GM23248 (cell line): ENCODE data around the gene LMO2. TPM values are rescaled to one million over a fixed set of nuclear protein-coding genes. Genes with fewer than 3 reads are reported as not detected.
"Not testable (repeated sequence)": the region's sequence is repeated elsewhere in the genome, so short reads cannot be mapped to it uniquely, and the experiment has no call there.

ENCODE experiments used
- DNase-seq: peaks from one replicate; pipeline ENCODE4 v3.0.0-alpha.2; 2015
- H2AFZ ChIP-seq: fragments of 200-600 bp; sonication (generic); 2 replicates; pipeline ENCODE4 v1.6.1; 2016; ENCODE audit warnings: antibody characterized with exemption
- H3F3A ChIP-seq: fragments of 200-600 bp; sonication (generic); 2 replicates; pipeline ENCODE4 v1.6.1; 2016; ENCODE audit warnings: mild to moderate bottlenecking, antibody characterized with exemption, mixed run types; ENCODE audit not compliant: insufficient read depth
- H3K27ac ChIP-seq: fragments of 200-600 bp; sonication (generic); 2 replicates; pipeline ENCODE4 v1.5.1; 2016; ENCODE audit warnings: mild to moderate bottlenecking
- H3K27me3 ChIP-seq: fragments of 200-600 bp; sonication (generic); replicated peaks from 2 replicates; pipeline ENCODE4 v1.6.1; 2016; ENCODE audit warnings: mild to moderate bottlenecking; ENCODE audit not compliant: insufficient read depth
- H3K36me3 ChIP-seq: fragments of 200-600 bp; sonication (generic); 2 replicates; pipeline ENCODE4 v1.6.1; 2016; ENCODE audit warnings: low read depth, mild to moderate bottlenecking
- H3K4me1 ChIP-seq: fragments of 200-600 bp; sonication (generic); 2 replicates; pipeline ENCODE4 v1.6.1; 2016; ENCODE audit warnings: mild to moderate bottlenecking; ENCODE audit not compliant: insufficient read depth
- H3K4me2 ChIP-seq: fragments of 200-600 bp; sonication (generic); one replicate; pipeline ENCODE4 v1.6.1; 2016; ENCODE audit warnings: mild to moderate bottlenecking; ENCODE audit not compliant: unreplicated experiment
- H3K4me3 ChIP-seq: fragments of 200-600 bp; sonication (generic); 2 replicates; pipeline ENCODE4 v1.5.1; 2016; ENCODE audit warnings: mild to moderate bottlenecking
- H3K79me2 ChIP-seq: fragments of 200-600 bp; sonication (generic); 2 replicates; pipeline ENCODE4 v1.6.1; 2016; ENCODE audit warnings: mild to moderate bottlenecking; ENCODE audit not compliant: insufficient read depth
- H3K9ac ChIP-seq: fragments of 200-600 bp; sonication (generic); 2 replicates; pipeline ENCODE4 v1.6.1; 2016; ENCODE audit warnings: mild to moderate bottlenecking
- H3K9me2 ChIP-seq: fragments of 200-600 bp; sonication (generic); 2 replicates; pipeline ENCODE4 v1.6.1; 2016; ENCODE audit warnings: mixed run types, mild to moderate bottlenecking, moderate library complexity; ENCODE audit not compliant: insufficient read depth
- H3K9me3 ChIP-seq: fragments of 200-600 bp; sonication (generic); one replicate; pipeline ENCODE4 v1.6.1; 2017; ENCODE audit warnings: low read depth
- H4K20me1 ChIP-seq: fragments of 200-600 bp; sonication (generic); 2 replicates; pipeline ENCODE4 v1.6.0; 2016; ENCODE audit not compliant: insufficient read depth
- EZH2 ChIP-seq: fragments of 200-600 bp; sonication (generic); IDR thresholded peaks from 2 replicates; pipeline ENCODE4 v1.6.1; 2018; ENCODE audit warnings: antibody characterized with exemption, mild to moderate bottlenecking; ENCODE audit not compliant: insufficient read depth, poor library complexity, severe bottlenecking
- EZH2phosphoT487 ChIP-seq: fragments of 200-600 bp; sonication (generic); IDR thresholded peaks from 2 replicates; pipeline ENCODE4 v1.6.1; 2018; ENCODE audit warnings: antibody characterized with exemption, moderate library complexity, mild to moderate bottlenecking, low read depth; ENCODE audit not compliant: insufficient read depth
- WGBS, 2 experiments: methylation state at CpG; one replicate each; pipeline ENCODE4 v1.1.6; 2015 to 2017; ENCODE audit warnings: low lambda C conversion rate in 2 of 2, low coverage in 1 of 2; ENCODE audit errors: missing lambda C conversion rate in 2 of 2; 5-methylcytosine and 5-hydroxymethylcytosine counted together
- in situ Hi-C: fragments of 300-500 bp; cut with MboI; formaldehyde crosslinking; loops from 2 replicates; pipeline ENCODE4 v1.15.0; 2020
- polyA plus RNA-seq: library from polyadenylated mRNA; unstranded; fragments of >200 nt; fragmentation: Nextera tagmentation; extraction: Ambion mirVana; gene quantifications from 2 replicates; pipeline ENCODE4 v1.2.1, GENCODE V29; 2016
- total RNA-seq: library from RNA; depleted of rRNA; stranded (reverse); fragments of >200 nt; shearing (Covaris generic); gene quantifications from 2 replicates; pipeline ENCODE4 v1.2.3, GENCODE V29; 2014

Gene LMO2
- total and polyA plus RNA-seq, 2 experiments from 2014 or later: not detected

GRCh38 chr11:33935005-33935404 lies 43.1 kb upstream of the LMO2 start:
- H3K4me2 ChIP-seq: no peak overlapping the region
- no peak overlapping the region for H2AFZ ChIP-seq
- no peak overlapping the region for H3K4me3 ChIP-seq
- peaks cover 18% of the 10 kb centered on the region for H3F3A ChIP-seq
- WGBS, 2 experiments: 88 to 96% methylated on average over 4 of the region's 4 CpGs
- no peaks in the 10 kb centered on the region for H4K20me1 ChIP-seq
- DNase-seq: no peak
- no peaks in the 10 kb centered on the region for H3K36me3 ChIP-seq
- H3K27ac ChIP-seq: no peak overlapping the region
- TF ChIP-seq EZH2phosphoT487 (no peak), EZH2 (no peak)
- no peaks in the 10 kb centered on the region for H3K9me2 ChIP-seq
- H3K79me2 ChIP-seq: no peaks in the 10 kb centered on the region
- no peaks in the 10 kb centered on the region for H3K27me3 ChIP-seq
- H3K4me1 ChIP-seq: peaks cover 17% of the 10 kb centered on the region
- H3K9ac ChIP-seq: no peak overlapping the region
- H3K9me3 ChIP-seq: no peaks in the 10 kb centered on the region
- in situ Hi-C loops: no loop called here

- 92 to 95% methylated on average over 3 of the region's 3 CpGs for WGBS, 2 experiments
- Histone ChIP-seq H3K4me2 (no peak overlapping the region), H4K20me1 (no peaks in the 10 kb centered on the region), H3K36me3 (no peaks in the 10 kb centered on the region), H3K4me3 (no peak overlapping the region), H3K9me2 (no peaks in the 10 kb centered on the region), H2AFZ (no peak overlapping the region), H3K79me2 (no peaks in the 10 kb centered on the region), H3K9me3 (no peaks in the 10 kb centered on the region), H3K9ac (no peak overlapping the region), H3K27ac (no peak overlapping the region), H3K27me3 (no peaks in the 10 kb centered on the region), H3K4me1 (peaks cover 18% of the 10 kb centered on the region), H3F3A (peaks cover 19% of the 10 kb centered on the region)
- TF ChIP-seq EZH2phosphoT487 (no peak), EZH2 (no peak)
- in situ Hi-C loops: no loop called here
- no peak for DNase-seq
These were observed 42.6 kb upstream of the LMO2 start for GRCh38 chr11:33934450-33934849.

GRCh38 chr11:33933602-33934001 lies 41.7 kb upstream of the LMO2 start:
- H3K9me3 ChIP-seq: no peaks in the 10 kb centered on the region
- no peaks in the 10 kb centered on the region for H3K79me2 ChIP-seq
- H3F3A ChIP-seq: peaks cover 19% of the 10 kb centered on the region
- no peaks in the 10 kb centered on the region for H3K9me2 ChIP-seq
- H3K4me1 ChIP-seq: peaks cover 18% of the 10 kb centered on the region
- in situ Hi-C loops: no loop called here
- H3K36me3 ChIP-seq: no peaks in the 10 kb centered on the region
- TF ChIP-seq EZH2: no peak
- TF ChIP-seq EZH2phosphoT487: no peak
- H4K20me1 ChIP-seq: no peaks in the 10 kb centered on the region
- no peak for DNase-seq
- no peaks in the 10 kb centered on the region for H3K27me3 ChIP-seq
- no peak overlapping the region for H3K9ac ChIP-seq
- H3K4me3 ChIP-seq: no peak overlapping the region
- H3K27ac ChIP-seq: no peak overlapping the region
- H2AFZ ChIP-seq: no peak overlapping the region
- H3K4me2 ChIP-seq: no peak overlapping the region
- 83 to 92% methylated on average over 1 of the region's 1 CpG for WGBS, 2 experiments

GRCh38 chr11:33932721-33933120 lies 40.8 kb upstream of the LMO2 start:
- Histone ChIP-seq H3K4me3 (no peak overlapping the region), H3K36me3 (no peaks in the 10 kb centered on the region), H3K9me2 (no peaks in the 10 kb centered on the region), H3K4me2 (no peak overlapping the region), H3K27ac (no peak overlapping the region), H3K27me3 (peaks cover 2% of the 10 kb centered on the region; the same call in 1 of the 2 replicates), H3K9me3 (no peaks in the 10 kb centered on the region), H3K79me2 (no peaks in the 10 kb centered on the region), H3K9ac (no peak overlapping the region), H3F3A (peaks cover 19% of the 10 kb centered on the region), H3K4me1 (peaks cover 18% of the 10 kb centered on the region), H4K20me1 (no peaks in the 10 kb centered on the region), H2AFZ (no peak overlapping the region)
- 76 to 97% methylated on average over 4 to 5 of the region's 5 CpGs for WGBS, 2 experiments
- DNase-seq: no peak
- in situ Hi-C loops: no loop called here
- no peak for TF ChIP-seq EZH2phosphoT487
- TF ChIP-seq EZH2: no peak

- peaks cover 19% of the 10 kb centered on the region for H3F3A ChIP-seq
- H3K9me3 ChIP-seq, H3K36me3 ChIP-seq, H3K27me3 ChIP-seq, in situ Hi-C loops, H3K9ac ChIP-seq, H4K20me1 ChIP-seq, DNase-seq, H2AFZ ChIP-seq, H3K4me2 ChIP-seq, H3K9me2 ChIP-seq, H3K79me2 ChIP-seq, H3K27ac ChIP-seq, H3K4me3 ChIP-seq: not testable (repeated sequence)
- peaks cover 11% of the 10 kb centered on the region for H3K4me1 ChIP-seq
- 88 to 91% methylated on average over 12 of the region's 12 CpGs for WGBS, 2 experiments
These were observed 40.0 kb upstream of the LMO2 start for GRCh38 chr11:33931739-33932366.
